ENCODE data around the gene C1orf159. TPM values are rescaled to one million over a fixed set of nuclear protein-coding genes. Genes with fewer than 3 reads are reported as not detected.

Gene C1orf159
- total and polyA plus RNA-seq, 2 donors (not counting 1 experiment from before 2014, with no cell fraction given), result 23.0 to 25.6 TPM

GRCh38 chr1:1162597-1163537, 47.0 kb upstream of the C1orf159 start:
- H3K79me2 ChIP-seq (ENCODE audit: control insufficient read depth, insufficient read depth, low read length), result no peaks in the 10 kb centered on the region
- H3K9ac ChIP-seq (ENCODE audit: low read length), result no peak overlapping the region
- ChIA-PET POLR2A (interaction anchor here (1.5 kb wide), 1 partner anchor 9 kb away, joined by 4 read pairs; no protein-coding TSS in a partner anchor), CTCF (no interaction called here)
- no peaks in the 10 kb centered on the region for H3K27me3 ChIP-seq (replicated peaks in 1 of 4; ENCODE audit: control extremely low read depth in 1 of 4, control insufficient read depth in 3 of 4, insufficient read depth in 4 of 4, low read length in 3 of 4)
- no peak overlapping the region for H2AFZ ChIP-seq (ENCODE audit: insufficient read depth, low read depth, low read length, poor library complexity, severe bottlenecking)
- Mint-ChIP-seq H3K27ac (no peak overlapping the region), H3K9me3 (ENCODE audit: insufficient read depth) (no peaks in the 10 kb centered on the region), H3K4me3 (no peak overlapping the region), H3K4me1 (peaks cover 9% of the 10 kb centered on the region), H3K27me3 (no peaks in the 10 kb centered on the region)
- no peak for DNase-seq
- no peak for TF ChIP-seq CTCF (IDR thresholded peaks at IDR 0.05)
- no peak for TF ChIP-seq EZH2 (IDR thresholded peaks at IDR 0.05; ENCODE audit: borderline replicate concordance, insufficient read depth, low read depth, low read length, poor library complexity, severe bottlenecking)
- H3K4me3 ChIP-seq (ENCODE audit: control extremely low read depth in 1 of 5, extremely low read depth in 1 of 5, insufficient read depth in 1 of 5, low read depth in 2 of 5, low read length in 4 of 5), result no peak overlapping the region
- no peak overlapping the region for H3K27ac ChIP-seq (ENCODE audit: low read length in 2 of 2)
- H4K20me1 ChIP-seq (ENCODE audit: control insufficient read depth, insufficient read depth, low read length, poor library complexity, severe bottlenecking), result no peaks in the 10 kb centered on the region
- H3K4me2 ChIP-seq (replicated peaks; ENCODE audit: low read depth, low read length, poor library complexity, severe bottlenecking), result no peak overlapping the region
- no peak for ATAC-seq (ENCODE audit: low read depth)
- peaks cover 0 to 5% (median 0%) of the 10 kb centered on the region in 3 donors for H3K9me3 ChIP-seq (ENCODE audit: control extremely low read depth in 1 of 3, control insufficient read depth in 2 of 3, insufficient read depth in 1 of 3, low read length in 2 of 3)
- no peaks in the 10 kb centered on the region for H3K36me3 ChIP-seq (replicated peaks in 1 of 2; ENCODE audit: control extremely low read depth in 1 of 2, control insufficient read depth in 1 of 2, extremely low read depth in 1 of 2, insufficient read depth in 2 of 2, low read length in 1 of 2)
- H3K4me1 ChIP-seq (ENCODE audit: control insufficient read depth in 2 of 2, insufficient read depth in 2 of 2, low read length in 2 of 2), result peaks cover 8 to 19% of the 10 kb centered on the region in 2 donors
- intact Hi-C loops (cut with micrococcal nuclease), result no loop called here
- 75% methylated on average over 73 of the region's 73 CpGs for WGBS (ENCODE audit: insufficient coverage)

- no peak overlapping the region for H3K27ac ChIP-seq (ENCODE audit: low read length in 2 of 2)
- H3K36me3 ChIP-seq (replicated peaks in 1 of 2; ENCODE audit: control extremely low read depth in 1 of 2, control insufficient read depth in 1 of 2, extremely low read depth in 1 of 2, insufficient read depth in 2 of 2, low read length in 1 of 2), result no peaks in the 10 kb centered on the region
- H3K4me3 ChIP-seq (ENCODE audit: control extremely low read depth in 1 of 5, extremely low read depth in 1 of 5, insufficient read depth in 1 of 5, low read depth in 2 of 5, low read length in 4 of 5), result no peak overlapping the region
- no peaks in the 10 kb centered on the region for H4K20me1 ChIP-seq (ENCODE audit: control insufficient read depth, insufficient read depth, low read length, poor library complexity, severe bottlenecking)
- ATAC-seq (ENCODE audit: low read depth) (no peak), DNase-seq (no peak)
- 83% methylated on average over 16 of the region's 17 CpGs for WGBS (ENCODE audit: insufficient coverage)
- Mint-ChIP-seq H3K4me1 (peaks cover 12% of the 10 kb centered on the region), H3K9me3 (ENCODE audit: insufficient read depth) (no peaks in the 10 kb centered on the region), H3K4me3 (no peak overlapping the region), H3K27ac (no peak overlapping the region), H3K27me3 (no peaks in the 10 kb centered on the region)
- H3K79me2 ChIP-seq (ENCODE audit: control insufficient read depth, insufficient read depth, low read length), result no peaks in the 10 kb centered on the region
- H3K4me1 ChIP-seq (ENCODE audit: control insufficient read depth in 2 of 2, insufficient read depth in 2 of 2, low read length in 2 of 2), result peaks cover 8 to 25% of the 10 kb centered on the region in 2 donors
- no peak for TF ChIP-seq EZH2 (IDR thresholded peaks at IDR 0.05; ENCODE audit: borderline replicate concordance, insufficient read depth, low read depth, low read length, poor library complexity, severe bottlenecking)
- TF ChIP-seq CTCF (IDR thresholded peaks at IDR 0.05), result no peak
- intact Hi-C loops (cut with micrococcal nuclease), result no loop called here
- no peak overlapping the region for H3K9ac ChIP-seq (ENCODE audit: low read length)
- POLR2A ChIA-PET, result interaction anchor here (1.5 kb wide), 1 partner anchor 10 kb away, joined by 4 read pairs; no protein-coding TSS in a partner anchor
- H2AFZ ChIP-seq (ENCODE audit: insufficient read depth, low read depth, low read length, poor library complexity, severe bottlenecking), result no peak overlapping the region
- H3K4me2 ChIP-seq (replicated peaks; ENCODE audit: low read depth, low read length, poor library complexity, severe bottlenecking), result no peak overlapping the region
- peaks cover 0 to 5% (median 0%) of the 10 kb centered on the region in 3 donors for H3K9me3 ChIP-seq (ENCODE audit: control extremely low read depth in 1 of 3, control insufficient read depth in 2 of 3, insufficient read depth in 1 of 3, low read length in 2 of 3)
- H3K27me3 ChIP-seq (replicated peaks in 1 of 4; ENCODE audit: control extremely low read depth in 1 of 4, control insufficient read depth in 3 of 4, insufficient read depth in 4 of 4, low read length in 3 of 4), result no peaks in the 10 kb centered on the region
- CTCF ChIA-PET, result no interaction called here
These were observed 45.8 kb upstream of the C1orf159 start for GRCh38 chr1:1161683-1162079.
